Ramos (cell line): ENCODE results near the gene TMEM217.

Experiments
- in situ Hi-C: fragments of 300-500 bp; cut with MboI; formaldehyde crosslinking; loops from one replicate; pipeline ENCODE4 v1.14.3; 2022; ENCODE audit warnings: low sequenced_read_pairs; ENCODE audit not compliant: unreplicated experiment

Gene TMEM217

GRCh38 chr6:37172912-37173492, 84.9 kb downstream of the TMEM217 start:
- in situ Hi-C loops, result loop anchor here (5.0 to 10.0 kb wide), 3 partner anchors 34 to 148 kb away; no protein-coding TSS in a partner anchor

GRCh38 chr6:37171970-37172812, 85.8 kb downstream of the TMEM217 start:
- in situ Hi-C loops, result loop anchor here (5.0 to 10.0 kb wide), 3 partner anchors 35 to 147 kb away; no protein-coding TSS in a partner anchor

GRCh38 chr6:37171201-37171969, 86.6 kb downstream of the TMEM217 start:
- in situ Hi-C loops, result loop anchor here (5.0 to 10.0 kb wide), 3 partner anchors 36 to 147 kb away; no protein-coding TSS in a partner anchor

GRCh38 chr6:37170273-37171200, 87.4 kb downstream of the TMEM217 start:
- in situ Hi-C loops, result loop anchor here (5.0 to 10.0 kb wide), 3 partner anchors 37 to 146 kb away; no protein-coding TSS in a partner anchor

GRCh38 chr6:37169496-37170272, 88.3 kb downstream of the TMEM217 start, which contains the start of gene PIM1:
Gene PIM1, plus strand, starts transcription at chr6:37170152. Its CDS starts 424 bp downstream, at chr6:37170576.
- in situ Hi-C loops, result loop anchor here (5.0 to 10.0 kb wide), 3 partner anchors 38 to 145 kb away; no protein-coding TSS in a partner anchor

GRCh38 chr6:37168811-37169495, 89.0 kb downstream of the TMEM217 start:
- in situ Hi-C loops, result no loop called here

GRCh38 chr6:37168163-37168758, 89.7 kb downstream of the TMEM217 start:
- in situ Hi-C loops, result no loop called here

- in situ Hi-C loops, result no loop called here
These were observed 95.2 kb downstream of the TMEM217 start for GRCh38 chr6:37162740-37163139.
